Neural cell (in vitro differentiated cells): ENCODE data around the gene CCNQ. TPM values are rescaled to one million over a fixed set of nuclear protein-coding genes. Genes with fewer than 3 reads are reported as not detected.

Experiments
- H2AFZ ChIP-seq: fragments of 200-600, 300-800 bp; sonication (generic), shearing (Covaris generic); 2 replicates; pipeline ENCODE4 v1.6.0; 2014; ENCODE audit warnings: low read depth, mild to moderate bottlenecking, antibody characterized with exemption, low read length, moderate library complexity
- H3F3A ChIP-seq: fragments of 200-600 bp; shearing (Covaris generic); 2 replicates; pipeline ENCODE4 v1.6.1; 2016; ENCODE audit warnings: mild to moderate bottlenecking, moderate library complexity, mixed read lengths, antibody characterized with exemption, low read length; ENCODE audit not compliant: insufficient read depth, poor library complexity, severe bottlenecking
- H3K27ac ChIP-seq: fragments of 200-600, 300-800 bp; sonication (generic), shearing (Covaris generic); 2 replicates; pipeline ENCODE4 v1.5.1; 2014; ENCODE audit warnings: mild to moderate bottlenecking, low read length, moderate library complexity
- H3K27me3 ChIP-seq: fragments of 300-800, 200-600 bp; sonication (generic), shearing (Covaris generic); 2 replicates; pipeline ENCODE4 v1.6.0; 2014; ENCODE audit warnings: mild to moderate bottlenecking, low read depth, low read length, moderate library complexity; ENCODE audit not compliant: insufficient read depth
- H3K36me3 ChIP-seq: fragments of 300-800, 200-600 bp; sonication (generic), shearing (Covaris generic); 2 replicates; pipeline ENCODE4 v1.5.1; 2014; ENCODE audit warnings: mild to moderate bottlenecking, antibody characterized with exemption, low read length, moderate library complexity; ENCODE audit not compliant: insufficient read depth
- H3K4me2 ChIP-seq: fragments of 300-800, 200-600 bp; sonication (generic), shearing (Covaris generic); 2 replicates; pipeline ENCODE4 v1.6.0; 2014; ENCODE audit warnings: mild to moderate bottlenecking, low read length
- H3K4me3 ChIP-seq: fragments of 300-800, 200-600 bp; sonication (generic), shearing (Covaris generic); 2 replicates; pipeline ENCODE4 v1.5.1; 2014; ENCODE audit warnings: mild to moderate bottlenecking, low read length, moderate library complexity
- H3K79me2 ChIP-seq: fragments of 200-600 bp; shearing (Covaris generic); replicated peaks from 2 replicates; pipeline ENCODE4 v1.6.0; 2014; ENCODE audit warnings: mild to moderate bottlenecking, low read length, moderate library complexity; ENCODE audit not compliant: insufficient read depth
- H3K9ac ChIP-seq: fragments of 300-800, 200-600 bp; sonication (generic), shearing (Covaris generic); 2 replicates; pipeline ENCODE4 v1.6.1; 2016; ENCODE audit warnings: mild to moderate bottlenecking, low read length, mixed read lengths
- H3K9me2 ChIP-seq: fragments of 200-600 bp; shearing (Covaris generic); 2 replicates; pipeline ENCODE4 v1.6.1; 2016; ENCODE audit warnings: mild to moderate bottlenecking, low read length, mixed read lengths; ENCODE audit not compliant: insufficient read depth
- H3K9me3 ChIP-seq: fragments of 200-600, 300-800 bp; sonication (generic), shearing (Covaris generic); 2 replicates; pipeline ENCODE4 v1.6.1; 2016; ENCODE audit warnings: mild to moderate bottlenecking, mixed run types, low read length, moderate library complexity, mixed read lengths
- H4K20me1 ChIP-seq: fragments of 200-600 bp; shearing (Covaris generic); 2 replicates; pipeline ENCODE4 v1.6.1; 2016; ENCODE audit warnings: mild to moderate bottlenecking, mixed run types; ENCODE audit not compliant: insufficient read depth
- EP300 ChIP-seq: fragments of 450-650 bp; conservative IDR thresholded peaks from 2 replicates; pipeline ENCODE4 v1.6.1; 2014; ENCODE audit warnings: antibody characterized with exemption, mild to moderate bottlenecking, moderate library complexity; ENCODE audit not compliant: poor library complexity, severe bottlenecking
- EZH2 ChIP-seq: fragments of 200-600, 300-800 bp; shearing (Covaris generic), sonication (generic); IDR thresholded peaks from 2 replicates; pipeline ENCODE4 v1.6.1; 2014; ENCODE audit warnings: antibody characterized with exemption, low read length, borderline replicate concordance, mild to moderate bottlenecking; ENCODE audit not compliant: insufficient read depth, poor library complexity, severe bottlenecking
- MXI1 ChIP-seq: fragments of 450-650 bp; conservative IDR thresholded peaks from 2 replicates; pipeline ENCODE4 v1.6.1; 2014; ENCODE audit warnings: antibody characterized with exemption, mild to moderate bottlenecking; ENCODE audit not compliant: poor library complexity, severe bottlenecking
- POLR2AphosphoS5 ChIP-seq: IDR thresholded peaks from 2 replicates; pipeline ENCODE4 v1.6.1; 2012
- RAD21 ChIP-seq: fragments of 450-650 bp; conservative IDR thresholded peaks from 2 replicates; pipeline ENCODE4 v1.6.1; 2014; ENCODE audit warnings: antibody characterized with exemption, mild to moderate bottlenecking, moderate library complexity
- SMC3 ChIP-seq: fragments of 450-650 bp; conservative IDR thresholded peaks from 2 replicates; pipeline ENCODE4 v1.6.1; 2014; ENCODE audit warnings: antibody characterized with exemption, mild to moderate bottlenecking, moderate library complexity; ENCODE audit not compliant: poor library complexity
- TAF1 ChIP-seq: IDR thresholded peaks from 2 replicates; pipeline ENCODE4 v1.6.1; 2012; ENCODE audit warnings: low read depth
- polyA plus RNA-seq: library from polyadenylated mRNA; depleted of rRNA; stranded (reverse); fragments of >200 nt; gene quantifications from 2 replicates; pipeline ENCODE4 v1.2.3, GENCODE V29; 2014
- TF ChIP-seq, protein P1 (sequence below): fragments of 450-650 bp; IDR thresholded peaks from 2 replicates; pipeline ENCODE4 v1.5.1; 2014; ENCODE audit warnings: antibody characterized with exemption, mild to moderate bottlenecking, moderate library complexity; ENCODE audit not compliant: poor library complexity, severe bottlenecking
- TF ChIP-seq, protein P2 (sequence below): IDR thresholded peaks from 2 replicates; pipeline ENCODE4 v1.6.1; 2012; ENCODE audit warnings: borderline replicate concordance

CCNQ gene
- polyA plus RNA-seq, 1 donor from 2014 or later: 61.2 TPM

DNA sequence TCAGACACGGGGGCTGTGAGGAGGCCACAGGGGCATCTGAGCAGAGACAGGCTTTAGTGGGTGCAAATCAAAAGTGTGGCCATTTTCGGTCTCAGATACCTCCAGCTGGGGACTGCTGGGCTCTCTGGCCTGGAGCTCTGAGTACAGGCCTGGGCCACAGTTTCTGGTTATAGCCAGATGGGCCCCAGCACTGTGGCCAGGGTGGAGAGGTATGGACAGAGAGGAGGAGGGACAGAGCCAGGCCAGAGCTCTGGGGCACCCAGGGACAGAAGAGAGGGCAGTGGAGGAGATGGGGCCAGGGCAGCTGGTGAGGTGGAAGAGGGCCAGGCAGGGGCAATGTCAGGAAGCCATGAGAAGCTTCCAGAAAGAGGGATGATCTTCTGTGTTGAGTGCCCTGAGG, 20.1 kb downstream of the CCNQ start:
- TF ChIP-seq MXI1 (no peak), SMC3 (no peak)
- no peak overlapping the region for H3K4me3 ChIP-seq
- no peaks in the 10 kb centered on the region for H3F3A ChIP-seq
- H3K9ac ChIP-seq: no peak overlapping the region
- H3K36me3 ChIP-seq: no peaks in the 10 kb centered on the region
- no peak overlapping the region for H2AFZ ChIP-seq
- no peaks in the 10 kb centered on the region for H3K9me2 ChIP-seq
- no peaks in the 10 kb centered on the region for H3K9me3 ChIP-seq
- no peak overlapping the region for H3K4me2 ChIP-seq
- H3K79me2 ChIP-seq: no peaks in the 10 kb centered on the region
- no peaks in the 10 kb centered on the region for H3K27me3 ChIP-seq
- H4K20me1 ChIP-seq: no peaks in the 10 kb centered on the region
- no peak overlapping the region for H3K27ac ChIP-seq

DNA sequence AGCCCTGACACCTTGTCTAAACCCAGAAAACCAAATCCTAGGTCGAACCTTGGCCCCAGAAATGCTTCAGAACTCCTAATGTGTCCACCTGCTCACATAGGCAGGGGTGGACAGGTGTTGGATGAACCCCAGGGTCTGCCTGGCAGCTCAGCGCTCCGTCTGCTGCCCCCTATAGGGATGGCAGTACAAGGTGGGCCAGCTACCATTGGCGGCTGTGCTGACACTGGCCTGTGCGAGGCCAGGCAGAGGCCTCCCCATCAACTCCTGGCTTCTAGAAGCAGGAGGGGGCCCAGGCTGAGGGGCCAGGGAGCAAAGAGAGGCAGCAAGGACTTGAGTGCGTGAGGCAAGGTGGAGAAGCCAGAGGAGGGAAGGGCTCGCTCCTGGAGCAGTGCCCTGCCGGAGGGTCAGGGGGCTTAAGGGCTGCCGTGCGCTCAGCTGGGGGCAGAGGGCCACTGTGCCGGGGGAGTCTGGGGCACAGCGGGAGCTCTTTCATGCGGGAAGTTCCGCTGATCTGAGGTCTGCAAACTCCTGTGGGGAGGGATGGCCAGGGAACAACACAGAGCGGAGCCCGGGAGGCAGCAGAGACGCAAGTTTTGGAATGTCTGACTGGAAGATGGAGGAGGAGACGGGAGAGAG, 20.6 kb downstream of the CCNQ start:
- Histone ChIP-seq H3K9me2 (no peaks in the 10 kb centered on the region), H3K4me2 (no peak overlapping the region)

More for the DNA sequence above, 20.6 kb downstream of the CCNQ start:
- Histone ChIP-seq H3K79me2 (no peaks in the 10 kb centered on the region), H3F3A (no peaks in the 10 kb centered on the region), H3K9me3 (no peaks in the 10 kb centered on the region), H2AFZ (no peak overlapping the region), H3K27me3 (no peaks in the 10 kb centered on the region), H4K20me1 (no peaks in the 10 kb centered on the region), H3K9ac (no peak overlapping the region), H3K27ac (no peak overlapping the region), H3K36me3 (no peaks in the 10 kb centered on the region), H3K4me3 (no peak overlapping the region)
- TF ChIP-seq, protein P1, sequence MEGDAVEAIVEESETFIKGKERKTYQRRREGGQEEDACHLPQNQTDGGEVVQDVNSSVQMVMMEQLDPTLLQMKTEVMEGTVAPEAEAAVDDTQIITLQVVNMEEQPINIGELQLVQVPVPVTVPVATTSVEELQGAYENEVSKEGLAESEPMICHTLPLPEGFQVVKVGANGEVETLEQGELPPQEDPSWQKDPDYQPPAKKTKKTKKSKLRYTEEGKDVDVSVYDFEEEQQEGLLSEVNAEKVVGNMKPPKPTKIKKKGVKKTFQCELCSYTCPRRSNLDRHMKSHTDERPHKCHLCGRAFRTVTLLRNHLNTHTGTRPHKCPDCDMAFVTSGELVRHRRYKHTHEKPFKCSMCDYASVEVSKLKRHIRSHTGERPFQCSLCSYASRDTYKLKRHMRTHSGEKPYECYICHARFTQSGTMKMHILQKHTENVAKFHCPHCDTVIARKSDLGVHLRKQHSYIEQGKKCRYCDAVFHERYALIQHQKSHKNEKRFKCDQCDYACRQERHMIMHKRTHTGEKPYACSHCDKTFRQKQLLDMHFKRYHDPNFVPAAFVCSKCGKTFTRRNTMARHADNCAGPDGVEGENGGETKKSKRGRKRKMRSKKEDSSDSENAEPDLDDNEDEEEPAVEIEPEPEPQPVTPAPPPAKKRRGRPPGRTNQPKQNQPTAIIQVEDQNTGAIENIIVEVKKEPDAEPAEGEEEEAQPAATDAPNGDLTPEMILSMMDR: no peak
- TF ChIP-seq POLR2AphosphoS5 (no peak), EZH2 (no peak), RAD21 (no peak), TAF1 (no peak), EP300 (no peak), MXI1 (no peak), SMC3 (no peak)
- TF ChIP-seq, protein P2, sequence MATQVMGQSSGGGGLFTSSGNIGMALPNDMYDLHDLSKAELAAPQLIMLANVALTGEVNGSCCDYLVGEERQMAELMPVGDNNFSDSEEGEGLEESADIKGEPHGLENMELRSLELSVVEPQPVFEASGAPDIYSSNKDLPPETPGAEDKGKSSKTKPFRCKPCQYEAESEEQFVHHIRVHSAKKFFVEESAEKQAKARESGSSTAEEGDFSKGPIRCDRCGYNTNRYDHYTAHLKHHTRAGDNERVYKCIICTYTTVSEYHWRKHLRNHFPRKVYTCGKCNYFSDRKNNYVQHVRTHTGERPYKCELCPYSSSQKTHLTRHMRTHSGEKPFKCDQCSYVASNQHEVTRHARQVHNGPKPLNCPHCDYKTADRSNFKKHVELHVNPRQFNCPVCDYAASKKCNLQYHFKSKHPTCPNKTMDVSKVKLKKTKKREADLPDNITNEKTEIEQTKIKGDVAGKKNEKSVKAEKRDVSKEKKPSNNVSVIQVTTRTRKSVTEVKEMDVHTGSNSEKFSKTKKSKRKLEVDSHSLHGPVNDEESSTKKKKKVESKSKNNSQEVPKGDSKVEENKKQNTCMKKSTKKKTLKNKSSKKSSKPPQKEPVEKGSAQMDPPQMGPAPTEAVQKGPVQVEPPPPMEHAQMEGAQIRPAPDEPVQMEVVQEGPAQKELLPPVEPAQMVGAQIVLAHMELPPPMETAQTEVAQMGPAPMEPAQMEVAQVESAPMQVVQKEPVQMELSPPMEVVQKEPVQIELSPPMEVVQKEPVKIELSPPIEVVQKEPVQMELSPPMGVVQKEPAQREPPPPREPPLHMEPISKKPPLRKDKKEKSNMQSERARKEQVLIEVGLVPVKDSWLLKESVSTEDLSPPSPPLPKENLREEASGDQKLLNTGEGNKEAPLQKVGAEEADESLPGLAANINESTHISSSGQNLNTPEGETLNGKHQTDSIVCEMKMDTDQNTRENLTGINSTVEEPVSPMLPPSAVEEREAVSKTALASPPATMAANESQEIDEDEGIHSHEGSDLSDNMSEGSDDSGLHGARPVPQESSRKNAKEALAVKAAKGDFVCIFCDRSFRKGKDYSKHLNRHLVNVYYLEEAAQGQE: no peak
